IMR-90 (cell line): ENCODE data around the gene LAMC2. TPM values are rescaled to one million over a fixed set of nuclear protein-coding genes. Genes with fewer than 3 reads are reported as not detected.

Experiments
- ATAC-seq: fragments of 200-7000 bp; cut with Tn5 transposase; 2 replicates; pipeline ENCODE4 v1.9.1; 2020; ENCODE audit warnings: low read depth, mild to moderate bottlenecking, moderate library complexity
- BruUV-seq: library from RNA; stranded (reverse); fragments of 400-500 nt; replicated peaks from 2 replicates; lab custom pipeline; 2021; lab: Mats Ljungman, UMichigan
- CTCF ChIA-PET: fragments of 300-600 bp; formaldehyde crosslinking; extraction: SDS; loops from one replicate; lab custom pipeline; 2021; ENCODE audit warnings: antibody characterized with exemption; lab: Yijun Ruan, JAX
- POLR2A ChIA-PET: fragments of 300-600 bp; sonication (Branson Sonifier 250); formaldehyde crosslinking; loops from one replicate; lab custom pipeline; 2022; ENCODE audit warnings: antibody characterized with exemption; ENCODE audit not compliant: unreplicated experiment; lab: Charles Lee
- DNase-seq: peaks from one replicate; pipeline ENCODE4 v3.0.0; 2013
- H2AFZ ChIP-seq: replicated peaks from 2 replicates; pipeline ENCODE3; 2013; ENCODE audit warnings: low read length, mild to moderate bottlenecking; ENCODE audit not compliant: poor library complexity
- H2AK5ac ChIP-seq: 2 replicates; pipeline ENCODE4 v1.6.1; 2013; ENCODE audit warnings: low read depth, low read length, inconsistent platforms
- H2AK9ac ChIP-seq: replicated peaks from 2 replicates; pipeline ENCODE3; 2013; ENCODE audit warnings: mild to moderate bottlenecking, low read depth, low read length, moderate library complexity; ENCODE audit not compliant: poor library complexity
- H2BK120ac ChIP-seq: 2 replicates; pipeline ENCODE4 v1.6.1; 2013; ENCODE audit warnings: low read depth, low read length, inconsistent platforms
- H2BK15ac ChIP-seq: 3 replicates; pipeline ENCODE4 v1.6.1; 2013; ENCODE audit warnings: low read depth, low read length, inconsistent platforms
- H2BK20ac ChIP-seq: 2 replicates; pipeline ENCODE4 v1.6.1; 2013; ENCODE audit warnings: low read depth, mild to moderate bottlenecking, inconsistent platforms, low read length, moderate library complexity
- H2BK5ac ChIP-seq: 2 replicates; pipeline ENCODE4 v1.6.1; 2013; ENCODE audit warnings: mild to moderate bottlenecking, low read depth, low read length, inconsistent platforms; ENCODE audit not compliant: poor library complexity, severe bottlenecking
- H3K14ac ChIP-seq: replicated peaks from 2 replicates; pipeline ENCODE4 v1.6.1; 2013; ENCODE audit warnings: low read depth, low read length, inconsistent platforms
- H3K18ac ChIP-seq: 2 replicates; pipeline ENCODE4 v1.6.1; 2013; ENCODE audit warnings: low read depth, low read length, control low read depth
- H3K23ac ChIP-seq: 2 replicates; pipeline ENCODE4 v1.6.1; 2013; ENCODE audit warnings: low read depth, low read length, inconsistent platforms
- H3K27ac ChIP-seq: 2 replicates; pipeline ENCODE4 v1.5.1; 2013; ENCODE audit warnings: mild to moderate bottlenecking, control low read depth, low read length; ENCODE audit not compliant: insufficient read depth
- H3K27me3 ChIP-seq: 2 replicates; pipeline ENCODE4 v1.6.1; 2013; ENCODE audit warnings: low read length; ENCODE audit not compliant: control insufficient read depth, insufficient read depth
- H3K36me3 ChIP-seq: 2 replicates; pipeline ENCODE4 v1.6.1; 2013; ENCODE audit warnings: low read length, mixed read lengths; ENCODE audit not compliant: control insufficient read depth, insufficient read depth
- H3K4ac ChIP-seq: 2 replicates; pipeline ENCODE4 v1.6.1; 2013; ENCODE audit warnings: low read depth, low read length, inconsistent platforms
- H3K4me1 ChIP-seq: 2 replicates; pipeline ENCODE4 v1.6.1; 2013; ENCODE audit warnings: low read length, mixed read lengths; ENCODE audit not compliant: control insufficient read depth, insufficient read depth
- H3K4me2 ChIP-seq: 2 replicates; pipeline ENCODE4 v1.6.1; 2013; ENCODE audit warnings: low read depth, mild to moderate bottlenecking, control low read depth, low read length, moderate library complexity
- H3K4me3 ChIP-seq: 2 replicates; pipeline ENCODE4 v1.5.1; 2013; ENCODE audit warnings: low read depth, mild to moderate bottlenecking, control low read depth, low read length, moderate library complexity; ENCODE audit not compliant: insufficient read depth
- H3K56ac ChIP-seq: 2 replicates; pipeline ENCODE4 v1.6.1; 2013; ENCODE audit warnings: low read length, inconsistent platforms; ENCODE audit not compliant: insufficient read depth; ENCODE audit errors: extremely low read depth
- H3K79me1 ChIP-seq, 2 experiments: 2 replicates each; pipeline ENCODE4 v1.6.1; 2013; ENCODE audit warnings: low read length in 2 of 2, inconsistent platforms in 1 of 2, low read depth in 1 of 2
- H3K9ac ChIP-seq: 2 replicates; pipeline ENCODE4 v1.6.1; 2013; ENCODE audit warnings: low read depth, low read length, control low read depth
- H3K9me1 ChIP-seq: 2 replicates; pipeline ENCODE4 v1.6.1; 2013; ENCODE audit warnings: low read length, inconsistent platforms; ENCODE audit not compliant: insufficient read depth
- H3K9me3 ChIP-seq: 2 replicates; pipeline ENCODE4 v1.6.1; 2013; ENCODE audit warnings: low read length; ENCODE audit not compliant: control insufficient read depth, insufficient read depth
- H4K20me1 ChIP-seq: 2 replicates; pipeline ENCODE4 v1.6.1; 2013; ENCODE audit warnings: low read length, inconsistent platforms; ENCODE audit not compliant: insufficient read depth
- H4K5ac ChIP-seq: 2 replicates; pipeline ENCODE4 v1.6.1; 2013; ENCODE audit warnings: mild to moderate bottlenecking, low read depth, low read length, control low read depth
- H4K8ac ChIP-seq, 2 experiments: 2 replicates each; pipeline ENCODE4 v1.6.1; 2013; ENCODE audit warnings: low read depth in 2 of 2, low read length in 2 of 2, control low read depth in 1 of 2, inconsistent platforms in 1 of 2
- H4K91ac ChIP-seq: 2 replicates; pipeline ENCODE4 v1.6.1; 2013; ENCODE audit warnings: low read depth, low read length, inconsistent platforms; ENCODE audit not compliant: insufficient read depth
- BHLHE40 ChIP-seq: fragments of 150-350 bp; IDR thresholded peaks from 2 replicates; pipeline ENCODE4 v1.6.1; 2016; ENCODE audit warnings: mild to moderate bottlenecking, low read depth, low read length
- CEBPB ChIP-seq: IDR thresholded peaks from 2 replicates; pipeline ENCODE4 v1.6.1; 2012; ENCODE audit warnings: low read depth, low read length, improper control_type of control experiment
- CHD1 ChIP-seq: IDR thresholded peaks from 2 replicates; pipeline ENCODE4 v1.6.1; 2012; ENCODE audit warnings: low read depth, low read length, improper control_type of control experiment
- FOS ChIP-seq: fragments of 150-350 bp; IDR thresholded peaks from 2 replicates; pipeline ENCODE4 v1.6.1; 2016; ENCODE audit warnings: low read depth, low read length
- MAFK ChIP-seq: IDR thresholded peaks from 2 replicates; pipeline ENCODE4 v1.6.1; 2012; ENCODE audit warnings: low read depth, low read length, improper control_type of control experiment
- MAZ ChIP-seq: IDR thresholded peaks from 2 replicates; pipeline ENCODE4 v1.6.1; 2012; ENCODE audit warnings: low read depth, mild to moderate bottlenecking, low read length, improper control_type of control experiment, moderate library complexity, borderline replicate concordance
- MXI1 ChIP-seq: IDR thresholded peaks from 2 replicates; pipeline ENCODE4 v1.6.1; 2012; ENCODE audit warnings: low read depth, mild to moderate bottlenecking, low read length, moderate library complexity, borderline replicate concordance
- NFE2L2 ChIP-seq: fragments of 150-350 bp; IDR thresholded peaks from 2 replicates; pipeline ENCODE4 v1.6.1; 2016; ENCODE audit warnings: low read depth, mild to moderate bottlenecking, low read length
- POLR2A ChIP-seq: IDR thresholded peaks from 2 replicates; pipeline ENCODE4 v1.6.1; 2012; ENCODE audit warnings: mild to moderate bottlenecking, low read depth, low read length
- RAD21 ChIP-seq: IDR thresholded peaks from 2 replicates; pipeline ENCODE4 v1.6.1; 2012; ENCODE audit warnings: low read length, improper control_type of control experiment
- RCOR1 ChIP-seq: IDR thresholded peaks from 2 replicates; pipeline ENCODE4 v1.6.1; 2012; ENCODE audit warnings: mild to moderate bottlenecking, low read length, improper control_type of control experiment; ENCODE audit not compliant: insufficient replicate concordance
- RFX5 ChIP-seq: IDR thresholded peaks from 2 replicates; pipeline ENCODE4 v1.8.0; 2012; ENCODE audit warnings: low read depth, mild to moderate bottlenecking, low read length, moderate library complexity
- SMC3 ChIP-seq: fragments of 150-350 bp; IDR thresholded peaks from 2 replicates; pipeline ENCODE4 v1.6.1; 2016; ENCODE audit warnings: low read depth, mild to moderate bottlenecking, antibody characterized with exemption, low read length, moderate library complexity
- WGBS, 2 experiments: methylation state at CpG; one replicate each; pipeline versions ENCODE4 v1.1.5 to v1.1.7; 2013; ENCODE audit warnings: missing lambda C conversion rate in 2 of 2; ENCODE audit not compliant: insufficient read length in 1 of 2; ENCODE audit errors: extremely low coverage in 2 of 2; 5-methylcytosine and 5-hydroxymethylcytosine counted together
- dilution Hi-C: fragments of 300-500 bp; cut with HindIII; formaldehyde crosslinking; loops from one replicate; pipeline ENCODE4 v1.14.3; 2018; ENCODE audit warnings: low sequenced_read_pairs; ENCODE audit not compliant: unreplicated experiment
- in situ Hi-C: fragments of 300-500 bp; cut with MboI; formaldehyde crosslinking; loops from 3 replicates; pipeline ENCODE4 v1.14.3; 2019; ENCODE audit warnings: low sequenced_read_pairs, inconsistent platforms, mixed read lengths
- intact Hi-C: fragments of 100-400 bp; cut with micrococcal nuclease; formaldehyde crosslinking; loops from 2 replicates; pipeline ENCODE4 v1.10.0; 2022
- polyA plus RNA-seq, 3 experiments: library from polyadenylated mRNA; depleted of rRNA; stranded (reverse); fragments of >200 nt; gene quantifications; 2 replicates each; pipeline ENCODE4 v1.2.3, GENCODE V29; 2012; ENCODE audit warnings: low replicate concordance in 1 of 3
- total RNA-seq: library from RNA; depleted of rRNA; stranded (reverse); fragments of >200 nt; gene quantifications from 2 replicates; pipeline ENCODE4 v1.2.3, GENCODE V29; 2012
- TF ChIP-seq, protein P1 (sequence below): fragments of 150-350 bp; IDR thresholded peaks from 2 replicates; pipeline ENCODE4 v1.6.1; 2017; ENCODE audit warnings: mild to moderate bottlenecking, antibody characterized with exemption, low read length, low read depth
- TF ChIP-seq, protein P2 (sequence below): conservative IDR thresholded peaks from 2 replicates; pipeline ENCODE4 v1.5.1; 2012; ENCODE audit warnings: mild to moderate bottlenecking, low read depth, low read length, improper control_type of control experiment
- TF ChIP-seq, protein P3 (sequence below): fragments of 150-350 bp; IDR thresholded peaks from 2 replicates; pipeline ENCODE4 v1.6.1; 2016; ENCODE audit warnings: low read depth, mild to moderate bottlenecking, low read length, moderate library complexity, borderline replicate concordance

Gene LAMC2
- total and polyA plus RNA-seq, 2 of the 4 experiments (the other 2 are of a cell fraction) = 2.3 to 2.8 TPM

DNA sequence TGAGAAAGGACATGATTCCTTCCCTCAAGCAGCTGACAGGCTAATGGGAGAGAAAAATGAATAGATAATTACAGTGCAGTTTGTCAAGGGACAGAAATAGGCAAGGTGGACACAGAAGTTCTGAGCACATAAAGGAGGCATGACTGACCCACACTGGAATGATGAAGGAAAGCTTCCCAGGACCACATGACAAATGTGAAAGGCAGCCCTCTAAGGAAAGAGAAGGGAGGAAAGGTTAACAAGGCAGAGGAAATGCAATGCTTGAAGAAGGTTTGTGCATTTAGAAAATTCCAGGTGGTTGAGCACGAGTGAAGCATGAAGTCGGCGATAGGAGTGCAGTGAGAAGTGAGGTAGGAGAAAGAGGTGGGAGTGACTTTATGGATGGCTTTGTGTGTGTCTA lies 37.4 kb downstream of the LAMC2 start:
- Histone ChIP-seq H3K79me1 (no peaks in the 10 kb centered on the region), H4K20me1 (no peaks in the 10 kb centered on the region), H3K36me3 (no peaks in the 10 kb centered on the region), H3K9me1 (peaks cover 2% of the 10 kb centered on the region; the same call in 1 of the 2 replicates), H2BK20ac (peak overlapping the region; percentile 6; the same call in 1 of the 2 replicates), H3K18ac (no peak overlapping the region), H2AK9ac (no peak overlapping the region), H3K14ac (no peak overlapping the region), H2AFZ (no peak overlapping the region), H3K4me1 (peaks cover 2% of the 10 kb centered on the region), H3K9me3 (no peaks in the 10 kb centered on the region), H4K8ac (no peak overlapping the region), H3K4me3 (no peak overlapping the region), H3K9ac (no peak overlapping the region), H3K23ac (no peak overlapping the region), H3K27me3 (no peaks in the 10 kb centered on the region), H3K56ac (no peak overlapping the region), H2BK15ac (peak overlapping the region; percentile 45; the same call in 2 of the 3 replicates), H2AK5ac (peak overlapping the region; percentile 44; the same call in 1 of the 2 replicates), H4K91ac (no peak overlapping the region; the same call in 1 of the 2 replicates), H2BK120ac (no peak overlapping the region), H3K4ac (no peak overlapping the region), H3K27ac (no peak overlapping the region), H4K5ac (no peak overlapping the region), H3K4me2 (no peak overlapping the region), H2BK5ac (no peak overlapping the region)
- intact Hi-C loops (no loop called here), in situ Hi-C loops (no loop called here), dilution Hi-C loops (no loop called here)
- CTCF ChIA-PET = no interaction called here
- DNase-seq = peak; percentile 43
- POLR2A ChIA-PET = no interaction called here
- ATAC-seq = peak; percentile 17; the same call in 1 of the 2 replicates
- TF ChIP-seq, protein P1, sequence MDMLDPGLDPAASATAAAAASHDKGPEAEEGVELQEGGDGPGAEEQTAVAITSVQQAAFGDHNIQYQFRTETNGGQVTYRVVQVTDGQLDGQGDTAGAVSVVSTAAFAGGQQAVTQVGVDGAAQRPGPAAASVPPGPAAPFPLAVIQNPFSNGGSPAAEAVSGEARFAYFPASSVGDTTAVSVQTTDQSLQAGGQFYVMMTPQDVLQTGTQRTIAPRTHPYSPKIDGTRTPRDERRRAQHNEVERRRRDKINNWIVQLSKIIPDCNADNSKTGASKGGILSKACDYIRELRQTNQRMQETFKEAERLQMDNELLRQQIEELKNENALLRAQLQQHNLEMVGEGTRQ = no peak
- TF ChIP-seq MXI1 (no peak), RAD21 (no peak), RCOR1 (no peak), BHLHE40 (no peak), POLR2A (no peak), FOS (no peak), SMC3 (no peak), RFX5 (no peak), MAZ (no peak), CEBPB (no peak), CHD1 (no peak), MAFK (no peak), NFE2L2 (no peak)
- TF ChIP-seq, protein P2, sequence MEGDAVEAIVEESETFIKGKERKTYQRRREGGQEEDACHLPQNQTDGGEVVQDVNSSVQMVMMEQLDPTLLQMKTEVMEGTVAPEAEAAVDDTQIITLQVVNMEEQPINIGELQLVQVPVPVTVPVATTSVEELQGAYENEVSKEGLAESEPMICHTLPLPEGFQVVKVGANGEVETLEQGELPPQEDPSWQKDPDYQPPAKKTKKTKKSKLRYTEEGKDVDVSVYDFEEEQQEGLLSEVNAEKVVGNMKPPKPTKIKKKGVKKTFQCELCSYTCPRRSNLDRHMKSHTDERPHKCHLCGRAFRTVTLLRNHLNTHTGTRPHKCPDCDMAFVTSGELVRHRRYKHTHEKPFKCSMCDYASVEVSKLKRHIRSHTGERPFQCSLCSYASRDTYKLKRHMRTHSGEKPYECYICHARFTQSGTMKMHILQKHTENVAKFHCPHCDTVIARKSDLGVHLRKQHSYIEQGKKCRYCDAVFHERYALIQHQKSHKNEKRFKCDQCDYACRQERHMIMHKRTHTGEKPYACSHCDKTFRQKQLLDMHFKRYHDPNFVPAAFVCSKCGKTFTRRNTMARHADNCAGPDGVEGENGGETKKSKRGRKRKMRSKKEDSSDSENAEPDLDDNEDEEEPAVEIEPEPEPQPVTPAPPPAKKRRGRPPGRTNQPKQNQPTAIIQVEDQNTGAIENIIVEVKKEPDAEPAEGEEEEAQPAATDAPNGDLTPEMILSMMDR = no peak
- TF ChIP-seq, protein P3, sequence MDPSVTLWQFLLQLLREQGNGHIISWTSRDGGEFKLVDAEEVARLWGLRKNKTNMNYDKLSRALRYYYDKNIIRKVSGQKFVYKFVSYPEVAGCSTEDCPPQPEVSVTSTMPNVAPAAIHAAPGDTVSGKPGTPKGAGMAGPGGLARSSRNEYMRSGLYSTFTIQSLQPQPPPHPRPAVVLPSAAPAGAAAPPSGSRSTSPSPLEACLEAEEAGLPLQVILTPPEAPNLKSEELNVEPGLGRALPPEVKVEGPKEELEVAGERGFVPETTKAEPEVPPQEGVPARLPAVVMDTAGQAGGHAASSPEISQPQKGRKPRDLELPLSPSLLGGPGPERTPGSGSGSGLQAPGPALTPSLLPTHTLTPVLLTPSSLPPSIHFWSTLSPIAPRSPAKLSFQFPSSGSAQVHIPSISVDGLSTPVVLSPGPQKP = no peak
- no TSS peak for BruUV-seq
- 96% methylated on average over 3 of the region's 3 CpGs; no CpG with 5 or more reads in 1 of the 2 experiments for WGBS, 2 experiments
